B cell (primary cell): ENCODE results near the gene ADAMTS2. TPM values are rescaled to one million over a fixed set of nuclear protein-coding genes. Genes with fewer than 3 reads are reported as not detected.

Experiments used
- ATAC-seq: fragments of 200-7000 bp; cut with Tn5 transposase; one replicate; pipeline ENCODE4 v1.10.0; 2021; ENCODE audit warnings: low read depth, mild to moderate bottlenecking, moderate number of reproducible peaks, moderate library complexity
- CTCF ChIA-PET: fragments of 350-600 bp; sonication (Branson Sonifier 250); formaldehyde crosslinking; loops from one replicate; lab custom pipeline; 2021; ENCODE audit warnings: antibody characterized with exemption, inconsistent platforms; lab: Charles Lee
- POLR2A ChIA-PET: fragments of 350-600 bp; sonication (Branson Sonifier 250); formaldehyde crosslinking; loops from one replicate; lab custom pipeline; 2021; ENCODE audit warnings: antibody characterized with exemption; lab: Charles Lee
- DNase-seq: peaks from one replicate; pipeline ENCODE4 v3.0.0; 2013
- H2AFZ ChIP-seq: 2 replicates; pipeline ENCODE4 v1.6.1; 2012; ENCODE audit warnings: mild to moderate bottlenecking, low read depth, low read length; ENCODE audit not compliant: insufficient read depth, poor library complexity, severe bottlenecking
- H3K27ac ChIP-seq, 2 donors: 1 replicate in 1 of 2; 2 replicates in 1 of 2; pipeline ENCODE4 v1.5.1; 2012 to 2013; ENCODE audit warnings: low read length in 2 of 2, mild to moderate bottlenecking in 2 of 2, moderate library complexity in 1 of 2
- H3K27me3 ChIP-seq, 4 experiments: fragments of 200-600 bp in 1 of 4; sonication (generic) in 1 of 4; replicated peaks in 1 of 4; 1 replicate in 2 of 4; 2 replicates in 2 of 4; pipeline versions ENCODE4 v1.6.1 to v1.7.0; 2013 to 2016; ENCODE audit warnings: low read length in 3 of 4, mild to moderate bottlenecking in 2 of 4, mixed read lengths in 1 of 4, moderate library complexity in 1 of 4; ENCODE audit not compliant: insufficient read depth in 4 of 4, control insufficient read depth in 3 of 4; ENCODE audit errors: control extremely low read depth in 1 of 4
- H3K36me3 ChIP-seq, 2 experiments: replicated peaks in 1 of 2; 1 replicate in 1 of 2; 2 replicates in 1 of 2; pipeline versions ENCODE4 v1.6.1 to v1.7.1; 2013; ENCODE audit warnings: low read length in 1 of 2; ENCODE audit not compliant: insufficient read depth in 2 of 2, control insufficient read depth in 1 of 2; ENCODE audit errors: control extremely low read depth in 1 of 2, extremely low read depth in 1 of 2
- H3K4me1 ChIP-seq, 2 donors: fragments of 200-600 bp in 1 of 2; sonication (generic) in 1 of 2; 1 replicate in 1 of 2; 2 replicates in 1 of 2; pipeline versions ENCODE4 v1.5.1 to v1.6.1; 2013 to 2017; ENCODE audit warnings: low read length in 2 of 2; ENCODE audit not compliant: control insufficient read depth in 2 of 2, insufficient read depth in 2 of 2
- H3K4me2 ChIP-seq: replicated peaks from 2 replicates; pipeline ENCODE3; 2012; ENCODE audit warnings: mild to moderate bottlenecking, low read depth, low read length; ENCODE audit not compliant: poor library complexity, severe bottlenecking
- H3K4me3 ChIP-seq, 5 experiments: fragments of 200-600 bp in 1 of 5; sonication (generic) in 1 of 5; 1 replicate in 3 of 5; 2 replicates in 2 of 5; pipeline versions ENCODE4 v1.5.1 to v1.7.0; 2011 to 2016; ENCODE audit warnings: low read length in 4 of 5, mild to moderate bottlenecking in 4 of 5, low read depth in 2 of 5, control low read depth in 1 of 5, moderate library complexity in 1 of 5; ENCODE audit not compliant: insufficient read depth in 1 of 5; ENCODE audit errors: control extremely low read depth in 1 of 5, extremely low read depth in 1 of 5
- H3K79me2 ChIP-seq: fragments of 200-600 bp; sonication (generic); one replicate; pipeline ENCODE4 v1.6.0; 2016; ENCODE audit warnings: low read length; ENCODE audit not compliant: control insufficient read depth, insufficient read depth
- H3K9ac ChIP-seq: fragments of 200-600 bp; sonication (generic); 2 replicates; pipeline ENCODE4 v1.6.1; 2017; ENCODE audit warnings: mild to moderate bottlenecking, low read length, moderate library complexity
- H3K9me3 ChIP-seq, 3 donors: one replicate each; pipeline versions ENCODE4 v1.6.1 to v1.7.1; 2013; ENCODE audit warnings: low read length in 2 of 3; ENCODE audit not compliant: control insufficient read depth in 2 of 3, insufficient read depth in 1 of 3; ENCODE audit errors: control extremely low read depth in 1 of 3
- H4K20me1 ChIP-seq: 2 replicates; pipeline ENCODE4 v1.6.0; 2012; ENCODE audit warnings: mild to moderate bottlenecking, low read length; ENCODE audit not compliant: insufficient read depth, control insufficient read depth, poor library complexity, severe bottlenecking
- H3K27ac Mint-ChIP-seq: one replicate; pipeline ENCODE4 v1.8.0; 2021; ENCODE audit warnings: mixed read lengths
- H3K27me3 Mint-ChIP-seq: one replicate; pipeline ENCODE4 v1.8.0; 2021; ENCODE audit warnings: mixed read lengths
- H3K4me1 Mint-ChIP-seq: one replicate; pipeline ENCODE4 v1.8.0; 2021; ENCODE audit warnings: mixed read lengths
- H3K4me3 Mint-ChIP-seq: one replicate; pipeline ENCODE4 v1.8.0; 2021; ENCODE audit warnings: mixed read lengths
- H3K9me3 Mint-ChIP-seq: one replicate; pipeline ENCODE4 v1.8.0; 2022; ENCODE audit warnings: mixed read lengths; ENCODE audit not compliant: insufficient read depth
- CTCF ChIP-seq: fragments of 200-600 bp; IDR thresholded peaks from one replicate; pipeline ENCODE4 v1.8.0; 2022; ENCODE audit warnings: antibody characterized with exemption, mild to moderate bottlenecking
- EZH2 ChIP-seq: IDR thresholded peaks from 2 replicates; pipeline ENCODE4 v1.6.1; 2012; ENCODE audit warnings: borderline replicate concordance, low read depth, mild to moderate bottlenecking, moderate library complexity, low read length; ENCODE audit not compliant: insufficient read depth, poor library complexity, severe bottlenecking
- WGBS: methylation state at CpG from one replicate; pipeline ENCODE4 v1.1.5; 2013; ENCODE audit warnings: missing lambda C conversion rate; ENCODE audit not compliant: insufficient coverage; 5-methylcytosine and 5-hydroxymethylcytosine counted together
- intact Hi-C: fragments of 100-400 bp; cut with micrococcal nuclease; formaldehyde crosslinking; loops from one replicate; pipeline ENCODE4 v1.10.0; 2022
- polyA plus RNA-seq: library from polyadenylated mRNA; depleted of rRNA; stranded (reverse); fragments of >200 nt; gene quantifications from 2 replicates; pipeline ENCODE4 v1.2.3, GENCODE V29; 2012
- total RNA-seq, 2 donors: library from RNA; stranded (reverse); fragments of 120-200 nt in 1 of 2; gene quantifications; 1 replicate in 1 of 2; 2 replicates in 1 of 2; pipeline versions ENCODE4 v1.2.3 to v1.2.4, GENCODE V29; 2013 to 2022

The ADAMTS2 gene
- total and polyA plus RNA-seq, 2 donors (not counting 1 experiment from before 2014, with no cell fraction given): not detected

GRCh38 chr5:179211068-179211467 lies 134.2 kb downstream of the ADAMTS2 start:
- Histone ChIP-seq H2AFZ (no peak overlapping the region), H3K4me2 (no peak overlapping the region), H3K9ac (no peak overlapping the region), H3K79me2 (no peaks in the 10 kb centered on the region), H3K9me3 (no peaks in the 10 kb centered on the region), H3K27ac (no peak overlapping the region), H3K4me3 (no peak overlapping the region), H3K4me1 (no peaks in the 10 kb centered on the region), H4K20me1 (no peaks in the 10 kb centered on the region), H3K36me3 (no peaks in the 10 kb centered on the region), H3K27me3 (no peaks in the 10 kb centered on the region)
- Mint-ChIP-seq H3K27me3 (peaks cover 3% of the 10 kb centered on the region), H3K9me3 (no peaks in the 10 kb centered on the region), H3K4me1 (no peaks in the 10 kb centered on the region), H3K4me3 (no peak overlapping the region), H3K27ac (no peak overlapping the region)
- TF ChIP-seq CTCF (no peak), EZH2 (no peak)
- intact Hi-C loops: no loop called here
- WGBS: 100% methylated on average over 3 of the region's 3 CpGs
- ChIA-PET POLR2A (no interaction called here), CTCF (no interaction called here)
- DNase-seq: no peak
- ATAC-seq: no peak

DNA sequence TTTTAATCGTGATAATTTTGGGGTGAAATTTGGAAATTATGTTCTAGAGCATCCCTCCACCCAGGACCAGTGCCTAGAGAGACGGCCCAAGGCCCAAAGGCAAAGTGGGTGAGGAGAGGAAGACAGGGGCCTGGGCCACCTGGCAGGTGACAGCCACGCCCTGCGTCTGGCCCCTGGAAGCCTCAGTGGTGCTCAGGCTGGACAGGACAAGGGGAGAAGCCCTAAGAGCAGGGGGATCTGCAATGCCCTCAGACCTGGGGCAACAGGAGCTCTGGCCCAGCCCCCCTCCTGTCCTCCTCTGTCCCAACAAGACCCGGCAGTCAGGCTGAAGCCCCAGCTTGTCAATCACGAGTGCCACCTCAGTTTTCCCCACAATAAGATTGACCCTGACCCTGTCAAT lies 134.8 kb downstream of the ADAMTS2 start:
- H3K27me3 Mint-ChIP-seq: peaks cover 3% of the 10 kb centered on the region
- no peak for TF ChIP-seq EZH2
- TF ChIP-seq CTCF: no peak
- no peak overlapping the region for H3K4me3 Mint-ChIP-seq
- H4K20me1 ChIP-seq: no peaks in the 10 kb centered on the region
- H3K4me1 Mint-ChIP-seq: no peaks in the 10 kb centered on the region
- WGBS: 82% methylated on average over 5 of the region's 6 CpGs
- H3K9me3 Mint-ChIP-seq: no peaks in the 10 kb centered on the region
- ChIA-PET CTCF (no interaction called here), POLR2A (no interaction called here)
- DNase-seq (no peak), ATAC-seq (no peak)
- H3K27ac ChIP-seq: no peak overlapping the region
- no peak overlapping the region for H3K4me2 ChIP-seq
- no peak overlapping the region for H3K27ac Mint-ChIP-seq
- intact Hi-C loops: no loop called here
- H3K79me2 ChIP-seq: no peaks in the 10 kb centered on the region
- no peak overlapping the region for H3K4me3 ChIP-seq
- H3K9me3 ChIP-seq: no peaks in the 10 kb centered on the region
- no peak overlapping the region for H3K9ac ChIP-seq
- no peaks in the 10 kb centered on the region for H3K27me3 ChIP-seq
- no peaks in the 10 kb centered on the region for H3K36me3 ChIP-seq
- H2AFZ ChIP-seq: no peak overlapping the region
- no peaks in the 10 kb centered on the region for H3K4me1 ChIP-seq
